ENCODE measurements around the gene SH2D2A. TPM values are rescaled to one million over a fixed set of nuclear protein-coding genes. Genes with fewer than 3 reads are reported as not detected.

SH2D2A gene
- total RNA-seq, 1 donor from 2014 or later, result 6.7 TPM

DNA sequence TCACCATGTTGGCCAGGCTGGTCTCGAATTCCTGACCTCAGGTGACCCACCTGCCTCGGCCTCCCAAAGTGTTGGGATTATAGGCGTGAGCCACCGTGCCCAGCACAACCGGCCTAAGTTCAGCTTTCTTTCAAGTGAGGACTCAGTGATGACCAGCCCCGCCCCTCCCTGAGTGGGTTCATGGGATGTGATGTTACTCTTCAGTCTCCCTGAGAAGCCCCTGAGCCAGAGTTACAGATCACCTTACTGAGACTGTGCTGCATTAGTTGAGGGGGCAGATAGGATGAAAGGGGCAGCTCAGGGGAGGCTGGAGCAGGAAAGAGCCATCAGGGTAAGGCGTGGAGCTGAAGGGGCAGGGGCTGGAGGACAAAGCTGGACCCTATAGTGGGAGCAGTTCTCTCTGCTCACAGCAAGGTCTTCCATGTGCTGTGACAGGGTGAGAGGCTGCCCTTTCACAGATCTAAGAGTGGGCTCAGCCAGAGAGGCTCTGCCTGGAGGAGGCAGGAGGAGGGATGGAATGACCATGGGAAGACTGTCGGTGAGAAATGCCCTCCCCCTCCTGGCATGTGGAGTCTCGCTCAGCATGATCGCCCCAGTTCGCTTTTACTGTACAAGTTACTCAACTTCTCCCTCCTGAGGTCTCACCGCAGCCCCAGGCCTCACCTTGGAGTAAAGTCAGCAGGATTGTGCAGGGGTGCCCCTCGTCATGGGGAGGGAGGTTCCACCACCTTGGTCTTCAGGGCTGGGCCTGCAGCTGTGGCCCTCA, 13.4 kb downstream of the SH2D2A start:
- DNase-seq (ENCODE audit: low spot score), result no peak

DNA sequence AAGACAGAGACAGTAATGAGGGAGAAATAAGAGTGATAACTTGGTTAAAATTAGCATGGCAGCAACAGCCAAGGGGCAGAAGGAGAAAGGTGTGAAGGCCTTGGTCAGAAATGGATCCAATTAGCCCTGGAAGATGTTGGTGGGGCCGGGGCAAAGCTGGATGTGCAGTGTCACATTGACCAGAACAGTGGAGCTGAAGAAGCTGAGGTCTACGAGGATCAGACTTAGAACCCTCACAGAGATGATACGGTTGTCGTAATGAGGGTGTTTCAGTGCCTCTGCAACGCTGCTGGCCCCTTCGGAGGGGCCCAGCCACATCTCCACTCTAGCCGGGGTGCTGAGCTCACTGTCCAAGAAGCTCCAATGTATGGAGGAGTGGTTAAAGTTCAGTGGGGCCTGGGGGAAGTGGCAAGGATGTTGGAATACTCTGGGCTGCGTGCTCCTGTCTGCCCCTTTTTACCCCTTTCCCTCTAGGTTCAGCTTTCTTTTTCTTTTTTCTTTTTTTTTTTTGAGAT, 14.2 kb downstream of the SH2D2A start:
- DNase-seq (ENCODE audit: low spot score), result no peak

DNA sequence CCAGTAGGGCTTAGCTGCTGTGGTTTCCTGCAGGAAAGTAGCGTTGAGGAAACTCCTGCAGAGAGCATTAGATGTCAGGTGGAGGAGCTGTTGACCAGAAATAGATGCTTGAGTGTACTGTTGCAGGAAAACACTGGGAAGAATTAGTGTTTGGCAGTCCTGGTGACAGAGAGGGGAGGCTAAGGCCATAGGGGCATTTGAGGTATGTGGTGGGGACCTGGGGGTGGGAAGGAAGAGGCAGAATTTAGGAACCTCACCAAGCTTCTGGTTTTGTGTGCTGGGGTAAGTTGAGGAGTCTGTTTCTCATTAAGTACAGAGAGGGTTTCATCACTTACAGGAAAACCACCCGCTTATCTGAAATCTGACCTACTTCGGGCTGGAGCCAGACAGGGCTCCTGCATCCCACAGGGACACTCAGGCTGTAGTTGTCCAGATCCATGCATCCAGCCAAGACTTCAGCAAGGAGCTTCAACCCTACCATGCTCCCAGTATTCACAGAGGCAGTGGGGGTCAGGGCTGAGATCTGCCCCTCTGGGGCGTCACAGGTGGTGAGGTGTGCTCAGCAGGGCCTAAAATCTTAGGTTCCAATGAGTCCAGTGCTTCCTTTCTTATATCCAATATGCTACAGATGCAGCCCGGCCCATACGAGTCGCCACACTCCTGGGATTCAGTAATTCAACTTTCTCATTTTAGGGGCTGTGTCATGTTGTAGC, 15.1 kb downstream of the SH2D2A start:
- DNase-seq (ENCODE audit: low spot score), result no peak

DNA sequence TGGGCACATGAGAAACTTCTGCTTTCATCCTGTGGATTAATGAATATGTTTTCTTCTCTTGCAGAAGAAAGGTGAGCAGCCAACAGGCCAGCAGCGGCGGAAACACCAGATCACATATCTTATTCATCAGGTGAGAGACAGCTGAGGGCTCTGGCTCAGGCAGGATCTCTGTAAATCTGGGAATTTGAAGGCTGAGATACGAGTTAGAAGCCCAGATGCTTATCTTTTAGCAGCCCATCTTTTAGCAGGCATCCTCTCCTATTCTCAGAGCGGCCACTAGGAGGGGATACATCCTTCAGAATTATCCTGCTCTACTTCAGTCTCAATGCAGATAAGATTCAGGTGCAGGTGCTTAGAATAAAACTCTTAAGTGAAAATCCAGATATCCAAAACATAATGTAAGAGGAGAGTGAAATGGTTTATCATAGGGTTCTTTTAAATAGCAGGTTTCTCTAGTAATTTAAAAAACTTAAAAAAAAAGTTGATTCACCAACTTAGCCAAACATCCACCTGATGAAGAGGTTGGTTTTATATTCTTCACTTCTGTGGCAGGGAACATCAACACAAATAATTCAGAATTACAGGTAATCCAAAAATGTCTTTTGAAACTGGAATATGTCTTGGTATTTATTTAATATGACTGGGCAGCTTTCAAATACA, 19.3 kb downstream of the SH2D2A start:
- no peak for DNase-seq (ENCODE audit: low spot score)

DNA sequence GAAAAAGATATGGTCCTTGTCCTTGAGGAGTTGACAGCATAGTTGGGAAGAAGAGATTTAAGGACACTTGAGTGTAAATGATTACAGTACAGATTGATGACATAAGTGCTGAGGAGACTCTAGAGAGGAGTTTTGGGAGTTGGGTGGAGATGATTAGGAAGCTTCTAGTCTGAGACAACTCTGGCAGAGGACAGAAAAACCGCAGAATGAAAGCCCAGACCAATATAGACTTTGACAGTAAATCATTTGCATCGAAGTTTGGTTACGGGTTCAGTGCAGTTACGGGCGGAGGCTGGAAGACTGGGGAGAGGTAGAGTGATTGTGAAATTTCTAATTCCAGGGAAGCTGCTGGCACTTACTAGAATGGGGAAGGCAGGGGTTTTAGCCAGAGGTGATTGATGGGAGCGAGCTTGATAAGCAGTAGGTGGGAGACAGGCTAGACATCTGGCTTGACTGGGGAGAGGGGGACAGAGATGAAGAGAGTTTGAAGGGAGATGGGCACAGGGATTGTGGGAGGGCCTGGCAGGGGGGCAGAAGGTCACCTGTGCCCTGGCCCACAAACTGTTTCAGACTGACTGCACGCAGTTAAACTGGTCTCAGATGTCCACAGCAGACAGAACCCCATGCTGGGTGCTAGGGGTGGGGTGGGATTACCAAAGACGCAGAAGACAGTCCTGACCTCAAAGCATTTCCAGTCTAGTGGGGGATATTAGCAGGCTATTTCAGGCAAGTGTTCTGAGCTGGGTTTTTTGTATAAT, 20.1 kb downstream of the SH2D2A start:
- no peak for DNase-seq (ENCODE audit: low spot score)

DNA sequence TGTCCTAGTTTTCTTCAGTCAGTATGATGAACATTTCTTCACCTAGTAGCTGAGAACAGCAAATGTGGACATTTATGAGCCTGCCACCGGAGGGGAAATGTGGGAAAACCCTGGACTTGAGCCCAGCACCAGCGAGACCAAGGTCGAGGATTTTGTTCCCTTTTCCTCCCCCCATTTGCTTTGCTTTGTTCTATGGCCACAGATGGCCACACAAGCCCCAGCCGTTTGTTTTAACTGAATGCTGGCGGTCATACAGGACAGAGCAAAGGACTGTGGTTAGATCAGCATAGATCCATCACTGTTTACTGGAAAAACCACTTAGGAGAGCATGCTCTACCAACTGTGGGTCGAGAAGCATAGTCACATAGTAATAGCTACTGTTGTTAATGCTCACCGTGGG, 20.9 kb downstream of the SH2D2A start:
- DNase-seq (ENCODE audit: low spot score), result no peak

DNA sequence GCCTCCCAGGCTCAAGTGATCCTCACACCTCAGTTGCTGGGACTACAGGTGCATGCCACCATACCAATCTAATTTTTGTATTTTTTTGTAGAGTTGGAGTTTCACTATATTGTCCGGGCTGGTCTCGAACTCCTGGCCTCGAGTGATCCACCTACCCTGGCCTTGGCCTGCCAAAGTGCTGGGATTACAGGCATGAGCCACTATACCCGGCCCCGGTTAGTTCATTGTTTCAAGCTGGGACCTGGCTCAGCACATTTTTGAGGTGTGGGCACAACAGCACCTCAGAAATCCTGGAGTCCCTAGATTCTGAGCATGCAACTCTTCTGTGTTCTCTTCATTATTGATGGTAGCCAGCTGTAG, 21.3 kb downstream of the SH2D2A start:
- no peak for DNase-seq (ENCODE audit: low spot score)

DNA sequence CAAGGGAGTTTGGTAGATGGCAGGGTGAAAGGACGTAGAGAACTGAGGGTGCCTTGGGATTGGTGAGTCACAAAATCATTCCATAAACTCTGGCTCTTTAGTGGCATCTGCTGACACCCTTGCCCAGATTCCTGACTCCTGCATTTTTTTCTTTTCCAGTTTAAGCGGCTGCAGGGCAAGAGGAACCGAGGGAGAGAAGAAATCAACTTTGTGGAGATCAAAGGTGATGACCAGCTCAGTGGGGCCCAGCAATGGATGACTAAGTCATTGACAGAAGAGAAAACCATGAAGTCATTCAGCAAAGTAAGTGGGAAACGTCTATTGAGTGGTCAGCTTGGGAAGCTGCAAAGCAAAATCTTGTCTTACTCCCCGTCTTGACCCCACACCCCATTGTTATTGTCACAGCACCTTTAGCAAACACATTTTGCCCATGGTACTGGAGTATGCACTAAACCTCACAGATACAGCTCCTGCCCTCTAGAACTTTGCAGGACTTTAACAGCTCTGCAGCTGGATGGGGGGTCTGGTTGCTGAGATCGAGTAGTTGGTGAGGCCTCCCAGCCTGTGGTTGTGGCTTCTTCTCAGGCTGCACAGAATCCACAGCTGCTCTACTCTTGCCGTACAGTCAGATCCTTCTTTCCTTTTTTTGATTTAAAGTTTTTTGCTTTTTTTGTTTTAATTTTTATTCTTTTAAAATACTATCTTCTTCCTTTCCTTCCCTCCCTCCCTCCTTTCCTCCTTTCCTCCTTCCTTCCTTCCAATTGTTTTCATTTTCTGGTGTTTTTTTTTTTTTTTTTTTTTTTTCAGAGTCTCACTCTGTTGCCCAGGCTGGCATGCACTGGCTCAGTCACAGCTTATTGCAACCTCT, 21.9 kb downstream of the SH2D2A start:
- DNase-seq (ENCODE audit: low spot score), result no peak

DNA sequence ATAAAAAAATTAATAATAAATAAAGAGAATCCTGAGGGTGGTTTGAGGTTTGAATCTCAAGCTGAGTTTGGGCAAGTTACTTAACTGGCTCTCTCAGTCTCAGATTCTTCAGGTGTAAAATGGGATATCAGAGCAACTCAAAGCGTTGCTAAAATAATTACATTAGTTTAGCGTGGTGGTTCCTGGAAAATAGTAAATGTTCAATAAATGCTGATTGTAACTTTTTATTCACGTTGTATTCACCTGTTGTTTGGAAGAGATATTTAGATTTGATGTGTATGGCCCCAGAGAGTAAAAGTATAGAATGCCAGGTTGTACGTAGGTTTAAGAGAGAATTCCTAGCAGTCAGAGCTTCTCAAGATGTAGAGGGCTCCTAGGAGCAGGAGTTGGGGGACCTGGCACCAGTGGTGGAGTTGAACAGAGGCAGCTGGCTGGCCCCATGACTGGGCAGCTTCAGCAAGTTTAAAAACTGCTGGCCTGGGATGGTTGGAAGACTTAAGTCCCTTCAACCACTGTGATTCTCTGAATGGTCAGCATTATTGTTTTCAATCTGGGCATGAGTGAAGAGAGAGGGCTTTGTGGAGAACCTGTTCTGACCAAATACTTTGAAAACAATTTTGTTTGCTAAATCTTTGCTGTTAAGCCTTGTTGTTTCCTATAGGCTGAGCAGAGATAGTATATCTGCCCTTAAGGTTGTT, 26.9 kb downstream of the SH2D2A start:
- DNase-seq (ENCODE audit: low spot score), result no peak

DNA sequence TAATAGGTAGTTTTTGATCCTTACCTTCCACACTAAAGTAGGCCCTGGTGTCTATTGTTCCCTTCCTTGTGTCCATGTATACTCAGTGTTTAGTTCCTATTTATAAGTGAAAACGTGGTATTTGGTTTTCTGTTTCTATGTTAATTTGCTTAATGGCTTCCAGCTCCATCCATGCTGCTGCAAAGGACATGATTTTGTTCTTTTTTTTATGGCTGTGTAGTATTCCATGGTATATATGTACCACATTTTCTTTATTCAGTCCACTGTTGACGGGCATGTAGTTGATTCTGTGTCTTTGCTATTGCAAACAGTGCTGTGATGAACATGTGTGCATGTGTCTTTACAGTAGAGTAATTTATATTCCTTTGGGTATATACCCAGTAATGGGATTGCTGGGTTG, 28.5 kb downstream of the SH2D2A start:
- no peak for DNase-seq (ENCODE audit: low spot score)

DNA sequence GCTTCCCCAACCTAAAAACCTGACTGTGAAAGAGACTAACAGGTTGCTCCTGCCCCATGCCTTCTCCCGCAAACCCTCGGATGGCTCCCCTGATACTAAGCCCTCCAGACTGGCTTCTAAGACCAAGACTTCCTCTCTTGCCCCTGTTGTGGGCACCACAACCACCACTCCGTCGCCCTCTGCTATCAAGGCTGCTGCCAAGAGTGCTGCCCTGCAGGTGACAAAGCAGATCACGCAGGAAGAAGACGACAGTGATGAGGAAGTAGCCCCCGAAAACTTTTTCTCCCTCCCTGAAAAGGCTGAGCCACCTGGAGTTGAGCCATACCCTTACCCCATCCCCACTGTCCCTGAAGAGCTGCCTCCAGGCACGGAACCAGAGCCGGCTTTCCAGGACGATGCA, 30.0 kb downstream of the SH2D2A start:
- no peak for DNase-seq (ENCODE audit: low spot score)

DNA sequence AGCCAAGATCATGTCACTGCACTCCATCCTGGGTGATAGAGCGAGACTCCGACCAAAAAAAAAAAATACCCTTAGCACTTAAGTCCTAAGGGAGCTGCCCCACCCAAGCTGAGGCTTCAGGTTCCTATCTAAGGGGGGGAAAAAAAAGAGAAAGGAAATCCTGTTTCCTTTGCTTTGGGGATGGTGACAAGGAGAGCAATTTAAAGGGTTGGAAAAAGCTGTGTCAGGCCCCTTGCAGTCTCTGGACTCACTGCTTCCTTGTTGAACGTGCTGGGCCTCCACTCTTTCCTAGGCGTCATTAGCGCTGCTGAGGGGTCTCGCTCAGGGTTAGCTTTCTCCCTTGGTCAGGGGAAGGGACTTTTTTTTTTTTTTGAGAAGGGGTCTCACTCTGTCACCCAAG, 31.2 kb downstream of the SH2D2A start:
- DNase-seq (ENCODE audit: low spot score), result no peak

DNA sequence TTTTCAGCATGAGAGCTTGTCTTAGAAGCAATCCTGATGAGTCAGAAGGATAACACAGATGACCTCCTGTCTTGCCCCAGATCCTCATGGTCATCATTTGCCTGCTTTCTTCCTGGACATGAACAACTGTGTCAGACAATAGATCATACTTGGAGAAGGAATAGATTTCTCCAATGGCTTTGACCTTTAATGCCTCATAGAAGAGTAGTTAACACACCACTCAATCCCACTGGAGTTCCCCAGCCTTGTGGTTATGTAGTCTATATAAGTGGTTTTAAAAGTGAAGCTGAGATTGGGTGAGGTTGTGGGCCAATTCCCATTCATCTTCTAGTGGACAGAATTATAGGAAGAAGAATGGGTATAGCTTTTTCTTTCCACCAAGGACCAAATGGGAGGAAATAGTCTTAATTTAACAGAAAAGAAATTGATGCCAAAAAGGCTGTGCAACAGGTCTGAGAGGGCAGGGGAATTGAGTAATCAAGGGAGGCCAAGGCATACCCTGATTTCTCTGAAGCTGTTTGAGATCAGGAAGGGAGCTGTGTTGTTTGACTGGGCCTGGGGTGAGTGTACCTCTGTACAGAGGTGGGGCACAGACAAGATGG, 35.0 kb downstream of the SH2D2A start:
- DNase-seq (ENCODE audit: low spot score), result no peak

DNA sequence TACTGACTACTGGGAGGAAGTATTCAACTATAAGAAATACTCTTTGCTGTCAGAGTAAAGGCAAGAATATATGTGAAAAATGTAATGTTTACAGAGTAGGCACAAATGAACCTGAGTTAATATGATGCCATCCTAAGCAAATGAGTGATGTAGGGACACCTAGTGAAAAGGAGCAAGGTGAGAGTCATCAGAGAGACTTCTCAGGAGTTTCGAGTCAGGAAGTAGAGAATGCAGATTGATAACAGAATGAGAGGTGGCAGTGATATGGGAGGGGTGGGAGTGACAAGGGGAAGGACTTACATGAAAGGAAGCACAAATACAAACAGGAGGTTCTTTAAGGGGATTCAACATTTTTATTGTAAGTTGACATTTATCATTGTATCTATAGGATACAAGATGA, 39.1 kb downstream of the SH2D2A start:
- no peak for DNase-seq (ENCODE audit: low spot score)

DNA sequence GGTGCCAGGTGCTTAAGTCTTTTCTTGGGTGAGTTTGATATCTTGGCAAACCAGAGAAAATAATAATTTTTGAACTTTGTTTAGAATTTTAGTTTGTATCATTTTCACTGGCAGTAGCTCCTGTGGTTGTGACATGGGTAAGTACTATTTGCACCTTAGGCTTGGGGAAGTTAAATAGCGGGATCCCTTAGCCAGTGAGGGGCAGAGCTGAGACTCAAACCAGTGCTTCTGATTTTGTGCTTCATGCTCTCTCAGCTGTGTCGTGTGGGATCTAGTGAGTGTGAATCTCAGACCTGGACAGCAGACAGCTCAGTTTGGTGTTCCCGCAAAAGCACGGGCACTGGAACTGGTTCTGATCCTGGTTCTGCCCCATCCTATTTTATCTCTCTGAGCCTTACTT, 39.7 kb downstream of the SH2D2A start:
- no peak for DNase-seq (ENCODE audit: low spot score)

DNA sequence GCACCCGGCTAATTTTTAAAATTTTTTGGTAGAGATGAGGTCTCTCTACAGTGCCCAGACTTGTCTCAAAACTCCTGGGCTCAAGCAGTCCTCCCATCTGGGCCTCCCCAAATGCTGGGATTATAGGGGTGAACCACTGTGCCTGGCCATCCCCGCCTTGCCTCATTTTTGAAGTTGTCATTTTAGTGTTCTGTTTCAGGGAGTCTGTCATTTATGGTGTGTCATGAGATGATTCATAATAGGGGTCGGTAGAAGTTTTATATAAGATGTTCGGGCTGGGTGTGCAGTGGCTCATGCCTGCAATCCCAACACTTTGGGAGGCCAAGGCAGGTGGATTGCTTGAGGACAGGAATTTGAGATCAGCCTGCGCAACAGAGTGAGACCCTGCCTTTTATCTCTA, 40.8 kb downstream of the SH2D2A start:
- DNase-seq (ENCODE audit: low spot score), result no peak

DNA sequence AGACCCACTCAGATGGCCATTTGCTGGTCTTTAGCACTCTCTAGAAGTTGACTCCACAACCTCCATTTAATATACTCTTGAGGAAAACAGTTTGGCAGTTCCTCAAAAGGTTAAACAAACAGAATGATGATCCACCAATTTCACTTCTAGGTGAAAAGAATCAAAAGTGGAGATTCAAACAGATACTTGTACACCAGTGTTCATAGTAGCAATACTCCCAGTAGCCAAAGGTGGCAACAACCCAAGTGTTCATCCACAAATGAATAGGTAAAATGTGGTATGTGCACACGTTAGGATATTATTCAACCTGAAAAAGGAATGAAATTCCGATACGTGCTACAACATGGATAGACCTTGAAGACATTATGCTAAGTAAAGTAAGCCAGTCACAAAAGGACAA, 43.0 kb downstream of the SH2D2A start:
- no peak for DNase-seq (ENCODE audit: low spot score)

DNA sequence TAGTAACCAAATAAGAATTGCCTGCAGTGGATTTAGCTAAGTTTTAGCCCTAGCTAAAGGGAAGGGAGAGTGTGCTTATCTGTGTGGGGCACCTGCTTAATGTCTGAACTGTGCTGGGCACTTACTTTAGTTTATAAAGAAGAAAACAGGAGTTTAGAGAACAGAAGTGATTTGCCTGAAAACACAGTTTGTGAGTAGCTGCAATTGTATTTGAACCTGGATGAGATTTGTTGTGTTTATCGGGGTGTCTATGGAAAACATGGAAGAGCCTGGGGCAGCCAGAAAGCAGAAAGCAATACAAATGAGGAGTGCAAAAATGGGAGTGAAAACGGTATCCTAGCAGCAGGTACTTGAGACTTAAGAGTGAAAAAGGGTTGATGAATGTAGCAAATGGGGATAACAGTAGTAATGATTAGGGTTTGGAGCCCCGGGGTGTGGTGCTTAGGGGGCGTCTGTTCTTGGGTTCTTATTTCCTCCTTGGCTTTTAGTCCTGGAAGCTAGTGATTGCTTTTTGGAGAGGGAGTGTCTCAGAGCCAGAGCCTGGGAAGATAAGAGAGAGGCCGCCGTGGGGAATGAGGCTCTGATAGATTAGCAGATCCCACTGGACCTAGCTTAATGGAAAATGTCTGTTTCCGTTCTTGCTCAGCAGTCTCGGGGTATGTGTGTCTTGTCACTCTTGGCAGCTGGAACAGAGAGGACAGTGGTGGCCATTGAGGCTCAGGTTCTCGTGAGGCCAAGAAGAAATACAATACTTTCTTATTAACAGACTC, 43.7 kb downstream of the SH2D2A start:
- DNase-seq (ENCODE audit: low spot score), result no peak

DNA sequence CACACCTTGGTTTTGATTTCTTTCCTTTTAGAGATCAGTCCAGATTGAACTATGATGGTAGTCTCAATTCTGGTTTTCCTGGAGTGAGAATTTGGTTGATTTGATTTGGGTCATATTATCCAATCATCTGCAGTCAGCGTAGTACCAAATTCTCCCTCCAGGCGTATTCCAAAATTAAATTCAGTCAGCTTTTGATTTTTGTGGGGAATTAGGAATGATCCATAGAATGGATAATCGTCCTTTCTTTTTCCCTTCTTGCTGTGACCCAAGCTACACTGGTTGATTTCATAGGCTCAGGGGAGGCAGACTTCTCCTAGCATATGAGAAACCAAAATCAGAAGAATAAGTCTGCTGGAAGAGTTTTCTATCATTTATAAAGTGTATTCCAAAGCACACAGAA, 44.4 kb downstream of the SH2D2A start:
- DNase-seq (ENCODE audit: low spot score), result no peak

Measured in ureter (tissue), 1 donor.